OCI-LY7 (cell line): ENCODE data around the gene IFITM5. TPM values are rescaled to one million over a fixed set of nuclear protein-coding genes. Genes with fewer than 3 reads are reported as not detected.

Experiments
- BruUV-seq: library from RNA; stranded (reverse); fragments of 400-500 nt; replicated peaks from 2 replicates; lab custom pipeline; 2021; lab: Mats Ljungman, UMichigan
- CTCF ChIA-PET: fragments of 300-600 bp; sonication (Branson Sonifier 250); formaldehyde crosslinking; loops from one replicate; lab custom pipeline; 2022; ENCODE audit warnings: antibody characterized with exemption; ENCODE audit not compliant: unreplicated experiment; lab: Charles Lee
- POLR2A ChIA-PET: fragments of 300-600 bp; sonication (Branson Sonifier 250); formaldehyde crosslinking; loops from one replicate; lab custom pipeline; 2022; ENCODE audit warnings: antibody characterized with exemption; lab: Charles Lee
- DNase-seq: peaks from one replicate; pipeline ENCODE4 v3.0.0-alpha.2; 2015; ENCODE audit warnings: low spot score
- H2AFZ ChIP-seq: fragments of 200-600 bp; sonication (generic), shearing (Covaris generic); 2 replicates; pipeline ENCODE4 v1.6.1; 2014; ENCODE audit warnings: mild to moderate bottlenecking, antibody characterized with exemption, low read length, moderate library complexity
- H3K27ac ChIP-seq: fragments of 200-600 bp; sonication (generic); 2 replicates; pipeline ENCODE4 v1.5.1; 2014; ENCODE audit warnings: mixed run types, low read depth, mild to moderate bottlenecking, moderate library complexity, low read length, inconsistent platforms; ENCODE audit not compliant: poor library complexity, severe bottlenecking
- H3K36me3 ChIP-seq: fragments of 200-600 bp; sonication (generic); 2 replicates; pipeline ENCODE4 v1.6.1; 2014; ENCODE audit warnings: mild to moderate bottlenecking, antibody characterized with exemption, low read length, moderate library complexity, mixed read lengths; ENCODE audit not compliant: insufficient read depth
- H3K4me1 ChIP-seq: fragments of 200-600 bp; sonication (generic); 2 replicates; pipeline ENCODE4 v1.5.1; 2014; ENCODE audit warnings: mild to moderate bottlenecking, low read length; ENCODE audit not compliant: insufficient read depth, poor library complexity, severe bottlenecking
- H3K4me2 ChIP-seq: fragments of 200-600 bp; sonication (generic); 2 replicates; pipeline ENCODE4 v1.6.1; 2014; ENCODE audit warnings: mild to moderate bottlenecking, low read length
- H3K4me3 ChIP-seq: fragments of 200-600 bp; sonication (generic); 2 replicates; pipeline ENCODE4 v1.5.1; 2014; ENCODE audit warnings: mild to moderate bottlenecking, low read depth, low read length; ENCODE audit not compliant: poor library complexity, severe bottlenecking
- H3K79me2 ChIP-seq: fragments of 200-600 bp; sonication (generic); 2 replicates; pipeline ENCODE4 v1.6.1; 2016; ENCODE audit warnings: low read depth, mild to moderate bottlenecking, low read length, moderate library complexity, mixed read lengths; ENCODE audit not compliant: insufficient read depth
- H3K9me2 ChIP-seq: fragments of 200-600 bp; sonication (generic); 2 replicates; pipeline ENCODE4 v1.6.1; 2016; ENCODE audit warnings: mild to moderate bottlenecking, low read length, mixed read lengths; ENCODE audit not compliant: insufficient read depth
- H3K9me3 ChIP-seq: fragments of 200-600 bp; sonication (generic); 2 replicates; pipeline ENCODE4 v1.6.1; 2014; ENCODE audit warnings: mild to moderate bottlenecking, mixed run types, low read length, mixed read lengths
- H4K20me1 ChIP-seq: fragments of 200-600 bp; sonication (generic); 2 replicates; pipeline ENCODE4 v1.6.1; 2014; ENCODE audit warnings: mild to moderate bottlenecking, antibody characterized with exemption, low read length, moderate library complexity, mixed read lengths; ENCODE audit not compliant: insufficient read depth
- EZH2phosphoT487 ChIP-seq: fragments of 200-600 bp; sonication (generic); IDR thresholded peaks from 2 replicates; pipeline ENCODE4 v1.6.1; 2018; ENCODE audit warnings: low read depth, borderline replicate concordance, mild to moderate bottlenecking, mixed run types, antibody characterized with exemption, low read length, moderate library complexity, mixed read lengths
- intact Hi-C: fragments of 100-400 bp; cut with micrococcal nuclease; formaldehyde crosslinking; loops from one replicate; pipeline ENCODE4 v1.10.0; 2022; ENCODE audit not compliant: unreplicated experiment
- total RNA-seq, 2 experiments: library from RNA; depleted of rRNA in 1 of 2; stranded (reverse); fragments of >200 nt in 1 of 2; shearing (Covaris generic) in 1 of 2; gene quantifications; 2 replicates each; pipeline ENCODE4 v1.2.3, GENCODE V29; 2014 to 2022
- TF ChIP-seq, protein P1 (sequence below): fragments of 200-600 bp; sonication (generic); conservative IDR thresholded peaks from 2 replicates; pipeline ENCODE4 v1.5.1; 2014; ENCODE audit warnings: mild to moderate bottlenecking, antibody characterized with exemption, low read length, moderate library complexity, mixed read lengths

Gene IFITM5
- total RNA-seq, 2 experiments from 2014 or later, result not detected

DNA sequence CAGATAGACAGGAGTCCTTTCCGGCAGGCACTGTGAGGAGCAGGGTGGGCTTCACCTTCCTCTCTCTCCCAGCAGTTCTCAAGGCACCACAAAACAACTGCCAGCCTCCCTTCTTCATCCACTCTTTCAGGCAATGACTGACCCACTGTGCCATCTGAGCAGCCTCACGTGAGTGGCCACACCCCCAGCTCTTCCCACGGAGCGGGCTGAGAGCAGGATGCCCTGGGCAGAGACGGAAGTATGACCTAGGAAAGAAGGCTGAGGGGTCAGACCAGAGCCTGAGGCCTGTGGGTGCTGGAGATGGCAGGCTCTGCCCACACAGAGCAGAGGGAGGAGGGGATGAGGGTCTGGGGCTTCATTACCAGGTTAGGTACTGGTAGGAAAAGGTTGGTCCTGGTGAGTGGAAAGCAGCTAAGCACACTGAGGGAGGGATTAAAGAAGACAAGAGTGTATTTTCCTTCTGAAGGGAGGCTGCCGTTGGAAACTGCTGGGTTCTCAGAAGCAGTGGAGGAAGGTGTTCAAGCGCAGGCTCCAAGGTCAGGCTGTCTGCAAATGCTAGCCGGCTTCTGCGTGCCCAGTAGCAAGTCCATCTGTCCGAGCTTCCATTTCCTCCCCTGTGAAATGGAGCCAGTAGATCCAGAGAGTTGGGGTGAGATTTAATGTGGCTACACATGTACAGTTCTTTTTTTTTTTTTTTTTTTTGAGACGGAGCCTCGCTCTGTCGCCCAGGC is 16.5 kb downstream of the IFITM5 start:
- ChIA-PET POLR2A (interaction anchor here (0.7 kb wide), 2 partner anchors 16 to 58 kb away, joined by 3 to 4 read pairs; no protein-coding TSS in a partner anchor), CTCF (no interaction called here)
- Histone ChIP-seq H3K4me2 (no peak overlapping the region), H3K79me2 (no peaks in the 10 kb centered on the region), H3K4me1 (no peaks in the 10 kb centered on the region), H3K9me2 (no peaks in the 10 kb centered on the region), H3K4me3 (no peak overlapping the region), H3K36me3 (no peaks in the 10 kb centered on the region), H4K20me1 (no peaks in the 10 kb centered on the region), H2AFZ (no peak overlapping the region), H3K9me3 (no peaks in the 10 kb centered on the region), H3K27ac (no peak overlapping the region)
- no peak for DNase-seq
- no TSS peak for BruUV-seq
- intact Hi-C loops, result no loop called here
- TF ChIP-seq, protein P1, sequence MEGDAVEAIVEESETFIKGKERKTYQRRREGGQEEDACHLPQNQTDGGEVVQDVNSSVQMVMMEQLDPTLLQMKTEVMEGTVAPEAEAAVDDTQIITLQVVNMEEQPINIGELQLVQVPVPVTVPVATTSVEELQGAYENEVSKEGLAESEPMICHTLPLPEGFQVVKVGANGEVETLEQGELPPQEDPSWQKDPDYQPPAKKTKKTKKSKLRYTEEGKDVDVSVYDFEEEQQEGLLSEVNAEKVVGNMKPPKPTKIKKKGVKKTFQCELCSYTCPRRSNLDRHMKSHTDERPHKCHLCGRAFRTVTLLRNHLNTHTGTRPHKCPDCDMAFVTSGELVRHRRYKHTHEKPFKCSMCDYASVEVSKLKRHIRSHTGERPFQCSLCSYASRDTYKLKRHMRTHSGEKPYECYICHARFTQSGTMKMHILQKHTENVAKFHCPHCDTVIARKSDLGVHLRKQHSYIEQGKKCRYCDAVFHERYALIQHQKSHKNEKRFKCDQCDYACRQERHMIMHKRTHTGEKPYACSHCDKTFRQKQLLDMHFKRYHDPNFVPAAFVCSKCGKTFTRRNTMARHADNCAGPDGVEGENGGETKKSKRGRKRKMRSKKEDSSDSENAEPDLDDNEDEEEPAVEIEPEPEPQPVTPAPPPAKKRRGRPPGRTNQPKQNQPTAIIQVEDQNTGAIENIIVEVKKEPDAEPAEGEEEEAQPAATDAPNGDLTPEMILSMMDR, result no peak
- no peak for TF ChIP-seq EZH2phosphoT487

DNA sequence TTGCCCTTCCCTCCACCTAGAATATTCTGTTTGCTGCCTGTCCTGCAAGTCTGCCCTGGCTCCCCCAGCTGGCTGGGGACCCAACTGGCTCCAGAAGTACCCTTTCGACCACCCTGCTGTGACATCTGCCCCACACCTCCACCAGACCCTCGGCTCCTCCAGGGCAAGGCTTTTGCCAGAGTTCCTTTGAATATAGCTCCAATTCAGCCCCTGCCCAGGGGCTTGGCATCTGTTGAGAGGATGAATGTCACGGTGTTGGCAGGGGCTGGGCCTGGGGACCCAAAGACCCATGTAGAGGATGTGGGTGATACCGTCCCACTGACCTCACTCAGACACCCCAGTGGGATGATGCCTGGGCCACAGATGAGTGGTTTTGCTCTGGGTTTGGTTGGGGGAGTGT is 17.2 kb downstream of the IFITM5 start:
- Histone ChIP-seq H3K27ac (no peak overlapping the region), H3K9me3 (no peaks in the 10 kb centered on the region), H3K9me2 (no peaks in the 10 kb centered on the region), H3K36me3 (no peaks in the 10 kb centered on the region), H3K4me2 (no peak overlapping the region), H3K79me2 (no peaks in the 10 kb centered on the region), H2AFZ (no peak overlapping the region), H4K20me1 (no peaks in the 10 kb centered on the region), H3K4me3 (no peak overlapping the region), H3K4me1 (no peaks in the 10 kb centered on the region)
- no peak for DNase-seq
- TF ChIP-seq, protein P1, result no peak
- TF ChIP-seq EZH2phosphoT487, result no peak
- BruUV-seq, result no TSS peak
- ChIA-PET POLR2A (no interaction called here), CTCF (no interaction called here)
- intact Hi-C loops, result no loop called here

DNA sequence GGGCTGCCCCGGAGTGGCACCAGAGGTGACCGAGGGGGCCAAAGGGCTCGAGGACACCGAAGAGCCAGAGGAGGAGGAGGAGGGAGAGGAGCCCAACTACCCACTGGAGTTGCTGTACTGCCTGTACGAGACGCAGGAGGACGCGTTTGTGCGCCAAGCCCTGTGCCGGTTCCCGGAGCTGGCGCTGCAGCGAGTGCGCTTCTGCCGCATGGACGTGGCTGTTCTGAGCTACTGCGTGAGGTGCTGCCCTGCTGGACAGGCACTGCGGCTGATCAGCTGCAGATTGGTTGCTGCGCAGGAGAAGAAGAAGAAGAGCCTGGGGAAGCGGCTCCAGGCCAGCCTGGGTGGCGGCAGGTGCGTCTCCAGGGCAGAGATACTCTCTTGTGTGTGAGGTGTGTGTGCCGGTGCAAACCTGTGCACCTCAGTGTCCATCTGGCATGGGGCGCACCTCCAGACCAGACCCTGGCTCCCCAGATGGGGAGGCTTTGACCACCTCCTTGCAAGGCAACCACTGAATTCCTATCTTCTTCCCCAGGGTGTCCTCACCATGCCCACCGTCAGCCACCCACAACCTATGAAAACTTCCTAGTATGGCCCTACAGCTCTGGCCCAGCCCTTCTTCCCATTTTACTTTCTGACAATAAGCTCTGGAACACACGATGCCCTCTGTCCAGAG is 17.7 kb downstream of the IFITM5 start:
- Histone ChIP-seq H3K9me3 (no peaks in the 10 kb centered on the region), H3K79me2 (no peaks in the 10 kb centered on the region), H2AFZ (no peak overlapping the region), H3K36me3 (no peaks in the 10 kb centered on the region), H3K27ac (no peak overlapping the region), H3K4me3 (no peak overlapping the region), H3K4me1 (no peaks in the 10 kb centered on the region), H3K4me2 (no peak overlapping the region), H4K20me1 (no peaks in the 10 kb centered on the region), H3K9me2 (no peaks in the 10 kb centered on the region)
- DNase-seq, result no peak
- intact Hi-C loops, result no loop called here
- ChIA-PET POLR2A (no interaction called here), CTCF (no interaction called here)
- no TSS peak for BruUV-seq
- TF ChIP-seq, protein P1, result no peak
- TF ChIP-seq EZH2phosphoT487, result no peak
